SK-N-SH (cell line): ENCODE results near the gene INTS1.

Experiments
- CTCF ChIP-seq: fragments of 200-600 bp; sonication (generic); IDR thresholded peaks from 2 replicates; pipeline ENCODE4 v1.6.1; 2017; ENCODE audit warnings: antibody characterized with exemption, mild to moderate bottlenecking, moderate library complexity
- EP300 ChIP-seq, 2 experiments: IDR thresholded peaks; 2 replicates each; pipeline versions ENCODE4 v1.4.0 to v1.6.1; 2012; ENCODE audit warnings: borderline replicate concordance in 1 of 2, low read depth in 1 of 2, low read length in 1 of 2
- EZH2phosphoT487 ChIP-seq: fragments of 200-600 bp; sonication (generic); IDR thresholded peaks from 2 replicates; pipeline ENCODE4 v1.6.1; 2017; ENCODE audit warnings: low read depth, mixed run types, mild to moderate bottlenecking, antibody characterized with exemption, moderate library complexity, borderline replicate concordance
- MXI1 ChIP-seq: IDR thresholded peaks from 2 replicates; pipeline ENCODE4 v1.6.1; 2012; ENCODE audit warnings: mild to moderate bottlenecking, low read depth, low read length, improper control_type of control experiment
- NFIC ChIP-seq: IDR thresholded peaks from 2 replicates; pipeline ENCODE4 v1.4.0; 2012; ENCODE audit warnings: borderline replicate concordance
- RAD21 ChIP-seq: IDR thresholded peaks from 2 replicates; pipeline ENCODE4 v1.6.1; 2012; ENCODE audit warnings: mild to moderate bottlenecking, low read length
- RCOR1 ChIP-seq: fragments of 150-350 bp; IDR thresholded peaks from 2 replicates; pipeline ENCODE4 v1.6.1; 2017; ENCODE audit warnings: antibody characterized with exemption, low read length
- REST ChIP-seq: IDR thresholded peaks from 2 replicates; pipeline ENCODE4 v1.6.1; 2012; ENCODE audit warnings: mild to moderate bottlenecking, low read depth, low read length, moderate library complexity
- SMC3 ChIP-seq: IDR thresholded peaks from 2 replicates; pipeline ENCODE4 v1.6.1; 2012; ENCODE audit warnings: low read depth, low read length, improper control_type of control experiment
- TAF1 ChIP-seq: IDR thresholded peaks from 2 replicates; pipeline ENCODE4 v1.6.1; 2012; ENCODE audit warnings: low read depth, mild to moderate bottlenecking, low read length, moderate library complexity, borderline replicate concordance
- YY1 ChIP-seq: IDR thresholded peaks from 2 replicates; pipeline ENCODE4 v1.4.0; 2012; ENCODE audit warnings: low read depth, mild to moderate bottlenecking
- TF ChIP-seq, protein P1 (sequence below): fragments of 150-350 bp; IDR thresholded peaks from 2 replicates; pipeline ENCODE4 v1.6.1; 2016; ENCODE audit warnings: mild to moderate bottlenecking, low read depth, low read length
- TF ChIP-seq, protein P2 (sequence below): fragments of 150-350 bp; IDR thresholded peaks from 2 replicates; pipeline ENCODE4 v1.6.1; 2017; ENCODE audit warnings: antibody characterized with exemption, low read length, low read depth, borderline replicate concordance

DNA sequence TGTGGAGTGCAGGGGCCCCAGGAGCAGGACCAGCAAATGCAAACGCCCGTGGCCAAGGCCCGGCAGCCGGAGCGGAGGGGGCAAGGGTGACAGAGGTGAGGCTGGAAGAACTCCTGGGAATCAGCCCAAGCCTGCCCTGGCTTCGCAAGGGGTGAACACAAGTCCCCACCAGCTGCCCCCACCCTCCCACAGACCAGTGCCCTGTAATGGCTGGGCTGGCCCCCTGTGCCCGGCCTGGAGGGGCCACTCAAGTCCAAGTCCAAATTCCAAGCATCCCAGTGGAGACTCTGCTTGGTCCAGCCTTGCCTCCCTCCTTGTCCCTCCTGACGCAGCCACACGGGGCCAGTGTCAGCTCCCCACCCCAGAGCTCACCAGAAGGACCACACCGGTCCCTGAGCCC, 73.0 kb downstream of the INTS1 start:
- TF ChIP-seq CTCF (no peak), EP300 (IDR thresholded peaks at IDR 0.05; ENCODE audit: borderline replicate concordance in 1 of 2, low read depth in 1 of 2, low read length in 1 of 2) (no peak), RAD21 (no peak), RCOR1 (no peak), REST (no peak), MXI1 (no peak), EZH2phosphoT487 (no peak), YY1 (no peak), NFIC (no peak), TAF1 (no peak), SMC3 (no peak)
- TF ChIP-seq, protein P1, sequence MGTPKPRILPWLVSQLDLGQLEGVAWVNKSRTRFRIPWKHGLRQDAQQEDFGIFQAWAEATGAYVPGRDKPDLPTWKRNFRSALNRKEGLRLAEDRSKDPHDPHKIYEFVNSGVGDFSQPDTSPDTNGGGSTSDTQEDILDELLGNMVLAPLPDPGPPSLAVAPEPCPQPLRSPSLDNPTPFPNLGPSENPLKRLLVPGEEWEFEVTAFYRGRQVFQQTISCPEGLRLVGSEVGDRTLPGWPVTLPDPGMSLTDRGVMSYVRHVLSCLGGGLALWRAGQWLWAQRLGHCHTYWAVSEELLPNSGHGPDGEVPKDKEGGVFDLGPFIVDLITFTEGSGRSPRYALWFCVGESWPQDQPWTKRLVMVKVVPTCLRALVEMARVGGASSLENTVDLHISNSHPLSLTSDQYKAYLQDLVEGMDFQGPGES = no peak
- TF ChIP-seq, protein P2, sequence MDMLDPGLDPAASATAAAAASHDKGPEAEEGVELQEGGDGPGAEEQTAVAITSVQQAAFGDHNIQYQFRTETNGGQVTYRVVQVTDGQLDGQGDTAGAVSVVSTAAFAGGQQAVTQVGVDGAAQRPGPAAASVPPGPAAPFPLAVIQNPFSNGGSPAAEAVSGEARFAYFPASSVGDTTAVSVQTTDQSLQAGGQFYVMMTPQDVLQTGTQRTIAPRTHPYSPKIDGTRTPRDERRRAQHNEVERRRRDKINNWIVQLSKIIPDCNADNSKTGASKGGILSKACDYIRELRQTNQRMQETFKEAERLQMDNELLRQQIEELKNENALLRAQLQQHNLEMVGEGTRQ = no peak
